SW480 (cell line): ENCODE measurements around the gene GPRC5A.

Source experiments
- DNase-seq: peaks from one replicate; pipeline ENCODE4 v3.0.0-alpha.2; 2016; ENCODE audit warnings: low spot score

Gene GPRC5A

GRCh38 chr12:12941450-12942350 lies 50.3 kb downstream of the GPRC5A start:
- no peak for DNase-seq

DNA sequence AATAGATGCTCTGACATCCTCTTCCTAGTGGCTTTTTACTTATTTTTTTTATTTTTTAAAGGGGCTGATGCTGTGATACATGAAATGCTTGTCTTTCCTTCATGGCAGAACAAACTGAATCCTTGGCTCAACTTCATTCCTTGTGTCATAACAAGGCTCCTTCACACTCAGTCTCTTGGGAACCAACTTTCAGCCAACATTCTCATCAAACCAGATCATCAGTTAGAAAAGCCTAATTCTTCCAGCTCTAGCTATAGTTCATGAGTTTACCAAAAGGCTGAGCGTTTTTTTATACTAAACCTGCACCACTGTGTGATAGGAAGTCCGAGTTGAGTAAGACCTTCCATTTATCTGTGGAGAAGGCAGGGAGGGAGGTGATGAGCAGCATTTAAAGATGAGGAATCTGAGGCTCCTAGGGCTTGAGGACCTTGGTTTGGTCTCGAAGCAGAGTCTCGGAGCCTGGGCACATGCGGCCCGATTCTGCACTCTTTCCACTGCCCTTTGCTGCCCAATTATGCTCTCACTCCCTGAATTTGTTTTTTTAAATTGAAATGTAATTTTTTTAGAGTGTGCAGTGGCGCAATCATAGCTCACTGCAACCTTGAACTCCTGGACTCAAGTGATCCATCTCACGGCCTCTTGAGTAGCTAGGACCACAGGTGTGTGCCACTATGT lies 52.4 kb downstream of the GPRC5A start:
- DNase-seq = no peak

GRCh38 chr12:12945591-12945990 lies 54.2 kb downstream of the GPRC5A start:
- no peak for DNase-seq

GRCh38 chr12:12946686-12947355 lies 55.5 kb downstream of the GPRC5A start:
- peak; percentile 86 for DNase-seq

DNA sequence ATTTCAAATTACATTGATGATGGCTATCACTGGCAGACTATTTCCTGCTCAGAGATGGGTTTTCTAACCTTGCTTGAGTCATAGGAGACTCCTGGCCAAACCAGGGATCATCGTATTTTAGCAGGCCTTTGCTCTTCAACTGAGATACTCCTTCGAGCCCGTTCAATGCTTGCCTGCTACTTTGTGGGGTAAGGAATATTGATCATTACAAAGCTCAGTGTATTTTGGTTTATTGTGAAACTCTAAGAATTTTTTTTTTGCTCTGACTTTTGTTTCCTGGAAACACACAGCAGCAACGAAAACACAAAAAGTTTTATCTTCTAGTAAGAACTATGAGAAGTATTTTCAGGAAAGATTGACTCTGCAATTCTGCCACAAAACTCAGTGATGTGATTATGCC lies 56.5 kb downstream of the GPRC5A start:
- DNase-seq = no peak

DNA sequence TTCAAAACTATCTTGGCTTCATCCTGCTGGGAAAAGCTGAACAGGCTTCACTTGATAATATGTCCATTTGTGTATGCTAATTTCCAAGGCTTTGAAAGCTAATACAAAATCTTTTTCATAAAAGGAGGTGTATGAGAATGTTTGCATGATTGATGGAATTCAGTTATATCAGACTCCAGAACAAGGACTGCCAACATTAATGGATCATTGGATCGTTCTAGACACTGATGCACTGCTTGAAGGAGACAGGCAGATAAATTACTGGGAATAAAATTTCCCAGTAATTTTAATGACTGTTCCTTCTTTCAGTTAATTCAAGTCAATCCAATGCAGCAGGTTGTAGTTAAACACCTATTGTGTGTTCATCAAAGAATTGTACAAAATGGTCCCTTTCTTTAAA lies 60.1 kb downstream of the GPRC5A start:
- DNase-seq = no peak

DNA sequence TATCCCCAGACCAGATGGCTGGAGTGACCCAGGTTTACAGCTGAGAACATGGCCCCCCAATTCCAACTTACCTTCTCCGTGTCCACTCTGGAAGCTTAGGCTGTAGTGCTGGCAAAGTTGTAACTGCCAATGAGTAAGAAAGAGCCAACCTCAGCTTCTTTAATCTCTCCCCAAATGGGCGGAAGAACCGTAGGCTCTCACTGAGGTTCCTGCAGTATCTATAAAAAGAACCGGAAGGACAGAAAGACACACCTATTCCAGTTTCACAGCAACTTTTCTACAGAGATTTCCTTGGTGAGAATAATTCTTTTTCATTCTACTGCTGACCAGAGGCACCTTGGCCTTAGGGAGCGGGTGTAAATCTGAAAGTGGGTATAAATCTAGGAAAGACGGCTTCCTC lies 60.7 kb downstream of the GPRC5A start, which contains the start of gene GPRC5D:
Gene GPRC5D (minus strand): TSS at position 135 of the 400 bp plus-strand sequence. CDS start 1,786 bp downstream, outside the sequence.
- no peak for DNase-seq

- no peak for DNase-seq
Measured at GRCh38 chr12:12954356-12954755, 63.0 kb downstream of the GPRC5A start.

- no peak for DNase-seq
Measured at GRCh38 chr12:12954878-12955625, 63.7 kb downstream of the GPRC5A start.

DNA sequence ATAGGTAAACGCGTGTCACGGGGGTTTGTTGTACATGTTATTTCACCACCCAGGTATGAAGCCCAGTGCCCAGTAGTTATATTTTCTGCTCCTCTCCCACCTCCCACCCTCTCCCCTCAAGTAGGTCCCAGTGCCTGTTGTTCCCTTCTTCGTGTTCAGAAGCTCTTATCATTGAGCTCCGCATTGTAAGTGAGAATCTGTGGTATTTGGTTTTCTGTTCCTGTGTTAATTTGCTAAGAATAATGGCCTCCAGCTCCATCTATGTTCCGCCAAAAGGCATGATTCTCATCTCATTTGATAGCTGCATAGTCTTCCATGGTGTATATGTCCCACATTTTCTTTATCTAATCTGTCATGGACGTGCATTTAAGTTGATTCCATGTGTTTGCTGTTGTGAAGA lies 67.5 kb downstream of the GPRC5A start:
- DNase-seq = no peak

DNA sequence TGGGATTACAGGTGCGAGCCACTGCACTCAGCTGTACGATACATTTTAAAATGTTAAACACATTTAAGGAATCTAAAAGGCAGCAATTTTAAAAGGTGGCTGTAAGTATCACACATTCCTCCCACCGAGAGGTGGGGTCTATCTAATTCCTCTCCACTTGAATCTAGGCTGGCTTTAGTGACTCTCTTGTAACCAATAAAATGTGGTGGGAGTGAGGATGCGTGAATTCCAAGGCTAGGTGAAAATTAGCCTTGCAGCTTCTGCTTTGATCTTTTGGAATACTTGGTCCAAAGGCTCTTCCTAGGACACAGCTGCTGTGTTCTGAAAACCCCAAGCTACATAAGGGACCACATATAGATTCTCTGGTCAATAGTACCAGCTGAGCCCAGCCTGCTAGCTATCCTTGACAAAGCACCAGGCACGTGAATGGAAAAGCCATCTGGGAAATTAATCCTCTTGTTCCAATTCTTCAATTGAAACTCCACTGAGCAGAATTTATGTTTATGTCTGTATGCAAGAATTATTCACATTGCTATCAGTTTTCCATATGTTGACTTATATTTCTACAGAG lies 69.4 kb downstream of the GPRC5A start:
- DNase-seq = no peak

- no peak for DNase-seq
Measured at GRCh38 chr12:12964255-12964654, 72.9 kb downstream of the GPRC5A start.

- no peak for DNase-seq
Measured at GRCh38 chr12:12965836-12966235, 74.5 kb downstream of the GPRC5A start.
